ENCODE results near the gene CD200R1. TPM values are rescaled to one million over a fixed set of nuclear protein-coding genes. Genes with fewer than 3 reads are reported as not detected.

CD200R1 gene
- total RNA-seq, 1 experiment from 2014 or later, result not detected

GRCh38 chr3:112948346-112948838, 26.5 kb downstream of the CD200R1 start:
- Histone ChIP-seq H3T11ph (ENCODE audit: low read length) (no peak overlapping the region), H3K27me3 (ENCODE audit: insufficient read depth, low read length) (no peaks in the 10 kb centered on the region), H3K23ac (ENCODE audit: insufficient read length, low read depth, low read length) (no peak overlapping the region), H4K91ac (ENCODE audit: insufficient read length, low read depth, low read length) (no peak overlapping the region), H2BK15ac (ENCODE audit: low read depth, low read length) (no peak overlapping the region), H3K14ac (ENCODE audit: insufficient read depth, low read length) (no peak overlapping the region), H3K56ac (ENCODE audit: insufficient read length, low read depth, low read length) (no peak overlapping the region), H2BK20ac (ENCODE audit: low read depth, low read length, poor library complexity, severe bottlenecking) (no peak overlapping the region), H3K4me1 (ENCODE audit: insufficient read depth, low read length) (no peaks in the 10 kb centered on the region), H3K27ac (ENCODE audit: insufficient read length, low read depth, low read length) (no peak overlapping the region), H4K8ac (replicated peaks; ENCODE audit: insufficient read length, low read depth, low read length) (no peak overlapping the region), H3K23me2 (ENCODE audit: insufficient read length, low read depth, low read length, poor library complexity, severe bottlenecking) (no peaks in the 10 kb centered on the region), H3K18ac (ENCODE audit: insufficient read length, low read depth, low read length) (no peak overlapping the region), H3K79me1 (ENCODE audit: insufficient read depth, low read depth, low read length, poor library complexity, severe bottlenecking) (no peaks in the 10 kb centered on the region), H3K4ac (ENCODE audit: low read depth, low read length) (no peak overlapping the region), H3K9ac (ENCODE audit: extremely low read depth, insufficient read length, low read length) (no peak overlapping the region), H2AFZ (ENCODE audit: low read length) (no peak overlapping the region), H3K4me2 (ENCODE audit: insufficient read depth, insufficient read length, low read length) (no peak overlapping the region), H3K9me3 (ENCODE audit: control insufficient read depth, low read depth, low read length) (no peaks in the 10 kb centered on the region), H4K20me1 (ENCODE audit: control insufficient read depth, insufficient read depth, insufficient read length) (no peaks in the 10 kb centered on the region), H2BK12ac (ENCODE audit: insufficient read length, low read depth, low read length) (no peak overlapping the region), H2BK5ac (ENCODE audit: insufficient read length, low read length) (no peak overlapping the region), H4K5ac (ENCODE audit: insufficient read length, low read depth, low read length) (no peak overlapping the region), H2AK5ac (ENCODE audit: insufficient read length, low read length) (no peak overlapping the region), H2BK120ac (ENCODE audit: low read depth, low read length, poor library complexity, severe bottlenecking) (no peak overlapping the region), H3K79me2 (ENCODE audit: insufficient read depth, low read length) (no peaks in the 10 kb centered on the region)
- WGBS (ENCODE audit: extremely low coverage, insufficient read length, low lambda C conversion rate), result no CpG with 5 or more reads among the region's 9 CpGs
- peaks cover 2 to 6% of the 10 kb centered on the region in 2 experiments; a peak in 2 of 4 replicates for H3K4me1 Mint-ChIP-seq
- H3K4me3 Mint-ChIP-seq, result no peak overlapping the region
- DNase-seq, result no peak
- no peak overlapping the region; a peak in 1 of 7 replicates for H3K27ac Mint-ChIP-seq
- H3K27me3 Mint-ChIP-seq (ENCODE audit: low read depth), result no peaks in the 10 kb centered on the region; the same call in 1 of the 2 replicates
- no peak for TF ChIP-seq CTCF (conservative IDR thresholded peaks at IDR 0.05)
- H3K9me3 Mint-ChIP-seq, result peaks cover 9 to 16% of the 10 kb centered on the region in 2 experiments; a peak in 4 of 5 replicates
- peaks cover 0 to 4% (median 3%) of the 10 kb centered on the region in 3 experiments; a peak in 3 of 7 replicates for H3K36me3 Mint-ChIP-seq (ENCODE audit: insufficient read depth in 1 of 3, low read depth in 3 of 3)

All from H9 (cell line).